Panc1 (cell line): ENCODE data around the gene BEX4. TPM values are rescaled to one million over a fixed set of nuclear protein-coding genes. Genes with fewer than 3 reads are reported as not detected.
"Not testable (repeated sequence)": the region's sequence is repeated elsewhere in the genome, so short reads cannot be mapped to it uniquely, and the experiment has no call there.

Experiments
- ATAC-seq: fragments of 200-7000 bp; cut with Tn5 transposase; 2 replicates; pipeline ENCODE4 v1.9.1; 2020; ENCODE audit warnings: mild to moderate bottlenecking, moderate library complexity
- BruUV-seq: library from RNA; stranded (reverse); fragments of 400-500 nt; replicated peaks from 2 replicates; lab custom pipeline; 2021; lab: Mats Ljungman, UMichigan
- CTCF ChIA-PET: fragments of 300-600 bp; sonication (Branson Sonifier 250); formaldehyde crosslinking; loops from one replicate; lab custom pipeline; 2022; ENCODE audit warnings: antibody characterized with exemption; lab: Charles Lee
- POLR2A ChIA-PET: fragments of 300-600 bp; sonication (Branson Sonifier 250); formaldehyde crosslinking; loops from one replicate; lab custom pipeline; 2022; ENCODE audit warnings: antibody characterized with exemption; lab: Charles Lee
- DNase-seq: peaks from one replicate; pipeline ENCODE4 v3.0.0-alpha.2; 2010; ENCODE audit warnings: low read depth, low spot score
- H3K27ac ChIP-seq: 2 replicates; pipeline ENCODE4 v1.5.1; 2011; ENCODE audit warnings: mild to moderate bottlenecking, low read length, inconsistent platforms
- H3K27me3 ChIP-seq: fragments of 200-500 bp; sonication (Bioruptor generic); 2 replicates; pipeline ENCODE4 v1.6.0; 2014; ENCODE audit warnings: low read length, inconsistent platforms; ENCODE audit not compliant: control insufficient read depth, insufficient read depth
- H3K36me3 ChIP-seq: fragments of 200-500 bp; sonication (Bioruptor generic); 2 replicates; pipeline ENCODE4 v1.5.1; 2014; ENCODE audit warnings: inconsistent platforms, mild to moderate bottlenecking, low read length, moderate library complexity; ENCODE audit not compliant: control insufficient read depth, insufficient read depth
- H3K4me1 ChIP-seq: 2 replicates; pipeline ENCODE4 v1.5.1; 2011; ENCODE audit warnings: inconsistent platforms, mild to moderate bottlenecking, low read length, moderate library complexity; ENCODE audit not compliant: control insufficient read depth, insufficient read depth
- H3K4me3 ChIP-seq, 2 experiments: 2 replicates each; pipeline ENCODE4 v1.5.1; 2011 to 2012; ENCODE audit warnings: low read depth in 2 of 2, low read length in 2 of 2, mild to moderate bottlenecking in 2 of 2, inconsistent platforms in 1 of 2, moderate library complexity in 1 of 2
- H3K9me3 ChIP-seq: fragments of 200-500 bp; sonication (Bioruptor generic); 2 replicates; pipeline ENCODE4 v1.5.1; 2014; ENCODE audit warnings: low read depth, mild to moderate bottlenecking, inconsistent platforms, low read length, moderate library complexity; ENCODE audit not compliant: control insufficient read depth, insufficient read depth
- CTCF ChIP-seq: fragments of 450-650 bp; IDR thresholded peaks from 2 replicates; pipeline ENCODE4 v1.5.1; 2017; ENCODE audit warnings: mild to moderate bottlenecking
- POLR2AphosphoS5 ChIP-seq: IDR thresholded peaks from 2 replicates; pipeline ENCODE4 v1.6.1; 2012; ENCODE audit warnings: mild to moderate bottlenecking, low read depth, low read length, moderate library complexity
- REST ChIP-seq, 2 experiments: IDR thresholded peaks; 2 replicates each; pipeline ENCODE4 v1.6.1; 2011 to 2012; ENCODE audit warnings: low read depth in 2 of 2, control low read depth in 1 of 2, low read length in 1 of 2, mild to moderate bottlenecking in 1 of 2, moderate library complexity in 1 of 2; ENCODE audit not compliant: insufficient read depth in 1 of 2
- SIN3A ChIP-seq: IDR thresholded peaks from 2 replicates; pipeline ENCODE4 v1.6.1; 2012; ENCODE audit warnings: low read depth, mild to moderate bottlenecking, low read length, moderate library complexity, borderline replicate concordance; ENCODE audit not compliant: insufficient read depth
- TCF7L2 ChIP-seq: IDR thresholded peaks from 2 replicates; pipeline ENCODE4 v1.6.1; 2011; ENCODE audit warnings: mild to moderate bottlenecking, low read depth, low read length, inconsistent platforms
- in situ Hi-C: cut with HindIII; loops from 2 replicates; pipeline ENCODE4 v1.10.0; 2016; ENCODE audit warnings: low sequenced_read_pairs, low pct_unique_long_range_greater_than_20kb
- intact Hi-C: fragments of 100-400 bp; cut with micrococcal nuclease; formaldehyde crosslinking; loops from one replicate; pipeline ENCODE4 v1.10.0; 2022; ENCODE audit not compliant: unreplicated experiment
- total RNA-seq: library from RNA; stranded (reverse); gene quantifications from one replicate; pipeline ENCODE4 v1.2.1, GENCODE V29; 2021; ENCODE audit not compliant: unreplicated experiment

The BEX4 gene
- total RNA-seq, 1 experiment from 2014 or later: 1.1 TPM

GRCh38 chrX:103171353-103171752 lies 43.6 kb upstream of the BEX4 start:
- no peak for ATAC-seq
- intact Hi-C loops (no loop called here), in situ Hi-C loops (no loop called here)
- Histone ChIP-seq H3K27ac (no peak overlapping the region), H3K4me3 (no peak overlapping the region), H3K4me1 (no peaks in the 10 kb centered on the region), H3K27me3 (no peaks in the 10 kb centered on the region), H3K9me3 (no peaks in the 10 kb centered on the region), H3K36me3 (no peaks in the 10 kb centered on the region)
- no peak for TF ChIP-seq REST (IDR thresholded peaks at IDR 0.05; ENCODE audit: insufficient read depth in 1 of 2, low read depth in 2 of 2, low read length in 1 of 2)
- no peak for TF ChIP-seq TCF7L2
- no peak for TF ChIP-seq SIN3A
- no peak for TF ChIP-seq CTCF
- no peak for TF ChIP-seq POLR2AphosphoS5
- POLR2A ChIA-PET: interaction anchor here (0.7 kb wide), 1 partner anchor 21 kb away, joined by 3 read pairs; no protein-coding TSS in a partner anchor
- BruUV-seq: no TSS peak
- DNase-seq: no peak
- CTCF ChIA-PET: interaction anchor here (0.6 kb wide), 1 partner anchor 748 kb away, joined by 3 read pairs; no protein-coding TSS in a partner anchor

- DNase-seq, H3K4me1 ChIP-seq, H3K4me3 ChIP-seq, H3K9me3 ChIP-seq, H3K27ac ChIP-seq, in situ Hi-C loops, H3K27me3 ChIP-seq, BruUV-seq, ATAC-seq, intact Hi-C loops, H3K36me3 ChIP-seq: not testable (repeated sequence)
- CTCF ChIA-PET: interaction anchor here (0.6 to 3.6 kb wide), 2 partner anchors 224 to 636 kb away, joined by 3 to 24 read pairs; no protein-coding TSS in a partner anchor
- POLR2A ChIA-PET: interaction anchor here (0.6 kb wide), 1 partner anchor 1952 kb away, joined by 3 read pairs; no protein-coding TSS in a partner anchor
Observed at GRCh38 chrX:103175256-103175655, 39.7 kb upstream of the BEX4 start.
